HepG2 (cell line): Measurements from ENCODE around the gene EPS8. TPM values are rescaled to one million over a fixed set of nuclear protein-coding genes. Genes with fewer than 3 reads are reported as not detected.
A peak's percentile ranks its signal among the peaks of the same experiment; 100 is the strongest.

Experiments
- CBX2 ChIP-seq, 2 experiments: fragments of 200-600 bp in 1 of 2; sonication (generic); formaldehyde crosslinking in 1 of 2; IDR thresholded peaks; 2 replicates each; pipeline versions ENCODE4 v1.7.0 to v1.8.1; 2018 to 2022; ENCODE audit warnings: low read depth in 2 of 2, low read length in 1 of 2, mild to moderate bottlenecking in 1 of 2, missing genetic modification reagents in 1 of 2
- ETV5 ChIP-seq: IDR thresholded peaks from 2 replicates; pipeline ENCODE4 v1.6.1; 2018; ENCODE audit warnings: missing biosample characterization, missing genetic modification reagents, inconsistent platforms, borderline replicate concordance
- EZH2 ChIP-seq: conservative IDR thresholded peaks from 2 replicates; pipeline ENCODE4 v1.6.1; 2012; ENCODE audit warnings: mild to moderate bottlenecking, low read depth, low read length, moderate library complexity
- JARID2 ChIP-seq: sonication (generic); formaldehyde crosslinking; IDR thresholded peaks from 2 replicates; pipeline ENCODE4 v1.8.1; 2023; ENCODE audit warnings: missing genetic modification reagents, inconsistent platforms; ENCODE audit not compliant: insufficient replicate concordance
- LCORL ChIP-seq, 2 experiments: fragments of 450-650 bp in 1 of 2; sonication (generic) in 1 of 2; formaldehyde crosslinking in 1 of 2; IDR thresholded peaks; 2 replicates each; pipeline versions ENCODE4 v1.5.0 to v1.6.1; 2017 to 2020; ENCODE audit warnings: antibody characterized with exemption in 1 of 2, missing genetic modification reagents in 1 of 2
- MXI1 ChIP-seq: IDR thresholded peaks from 3 replicates; pipeline ENCODE4 v1.6.1; 2012; ENCODE audit warnings: low read depth, low read length, inconsistent platforms, borderline replicate concordance
- PHB2 ChIP-seq: fragments of 450-650 bp; IDR thresholded peaks from 2 replicates; pipeline ENCODE4 v1.6.1; 2018; ENCODE audit not compliant: partially characterized antibody
- PHF5A ChIP-seq: IDR thresholded peaks from one replicate; pipeline ENCODE4 v1.6.1; 2018; ENCODE audit warnings: low read depth, missing genetic modification reagents; ENCODE audit not compliant: unreplicated experiment
- RBFOX2 ChIP-seq: fragments of 200-400 bp; formaldehyde crosslinking; IDR thresholded peaks from 2 replicates; pipeline ENCODE4 v1.6.1; 2017; ENCODE audit warnings: low read depth, mild to moderate bottlenecking, low read length
- SNAPC2 ChIP-seq: sonication (generic); formaldehyde crosslinking; IDR thresholded peaks from 2 replicates; pipeline ENCODE4 v1.8.1; 2022; ENCODE audit warnings: mild to moderate bottlenecking, missing genetic modification reagents
- SOX13 ChIP-seq, 3 experiments: fragments of 450-650 bp in 1 of 3; sonication (generic) in 1 of 3; formaldehyde crosslinking in 1 of 3; IDR thresholded peaks in 2 of 3; conservative IDR thresholded peaks in 1 of 3; 2 replicates each; pipeline versions ENCODE4 v1.5.0 to v1.6.1; 2016 to 2020; ENCODE audit warnings: antibody characterized with exemption in 1 of 3, mild to moderate bottlenecking in 1 of 3, missing compliant biosample characterization in 1 of 3, missing genetic modification reagents in 1 of 3, moderate library complexity in 1 of 3
- SRSF9 ChIP-seq: fragments of 200-400 bp; formaldehyde crosslinking; IDR thresholded peaks from 2 replicates; pipeline ENCODE4 v1.6.1; 2018; ENCODE audit warnings: borderline replicate concordance, mild to moderate bottlenecking, low read depth, low read length; ENCODE audit not compliant: insufficient read depth, poor library complexity, severe bottlenecking
- SSRP1 ChIP-seq: IDR thresholded peaks from 2 replicates; pipeline ENCODE4 v1.6.1; 2016; ENCODE audit warnings: control low read depth
- ZNF121 ChIP-seq: sonication (generic); formaldehyde crosslinking; IDR thresholded peaks from 2 replicates; pipeline ENCODE4 v1.5.0; 2020; ENCODE audit warnings: mild to moderate bottlenecking, missing genetic modification reagents
- ZNF550 ChIP-seq: sonication (generic); formaldehyde crosslinking; IDR thresholded peaks from 2 replicates; pipeline ENCODE4 v1.4.0; 2020; ENCODE audit warnings: mild to moderate bottlenecking, missing genetic modification reagents, borderline replicate concordance
- ZNF772 ChIP-seq: sonication (generic); formaldehyde crosslinking; IDR thresholded peaks from 2 replicates; pipeline ENCODE4 v1.5.0; 2020; ENCODE audit warnings: mild to moderate bottlenecking, missing genetic modification reagents
- polyA plus RNA-seq, 8 experiments: library from polyadenylated mRNA; depleted of rRNA in 3 of 8; stranded (reverse) in 7 of 8; unstranded in 1 of 8; fragments of >200 nt; fragmentation: Illumina TruSeq in 4 of 8; extraction: Trizol in 4 of 8; gene quantifications; 2 replicates each; pipeline versions ENCODE4 v1.2.1 to v1.2.3, GENCODE V29; 2011 to 2016; ENCODE audit warnings: low read depth in 4 of 8, missing spikeins in 1 of 8, mixed read lengths in 1 of 8; ENCODE audit not compliant: insufficient read depth in 1 of 8
- total RNA-seq, 5 experiments: library from RNA; depleted of rRNA; stranded (reverse); fragments of >200 nt; fragmentation: Illumina TruSeq; extraction: Trizol; gene quantifications; 2 replicates each; pipeline ENCODE4 v1.2.3, GENCODE V29; 2016; ENCODE audit warnings: low read depth in 1 of 5
- TF ChIP-seq, protein P1 (sequence below): sonication (generic); formaldehyde crosslinking; IDR thresholded peaks from 2 replicates; pipeline ENCODE4 v1.5.0; 2020; ENCODE audit warnings: mild to moderate bottlenecking, missing genetic modification reagents
- TF ChIP-seq, protein P2 (sequence below): sonication (generic); formaldehyde crosslinking; conservative IDR thresholded peaks from 2 replicates; pipeline ENCODE4 v1.8.0; 2022; ENCODE audit warnings: mild to moderate bottlenecking, moderate library complexity, missing genetic modification reagents
- TF ChIP-seq, protein P3 (sequence below): sonication (generic); formaldehyde crosslinking; IDR thresholded peaks from 2 replicates; pipeline ENCODE4 v1.5.0; 2020; ENCODE audit warnings: mild to moderate bottlenecking, low read depth, missing genetic modification reagents, borderline replicate concordance
- TF ChIP-seq, protein P4 (sequence below): sonication (generic); formaldehyde crosslinking; IDR thresholded peaks from 2 replicates; pipeline ENCODE4 v1.8.0; 2022; ENCODE audit warnings: mild to moderate bottlenecking, missing genetic modification reagents, moderate library complexity
- TF ChIP-seq, protein P5 (sequence below): IDR thresholded peaks from 2 replicates; pipeline ENCODE4 v1.6.1; 2016; ENCODE audit warnings: low read depth, borderline replicate concordance

The EPS8 gene
- total and polyA plus RNA-seq, 2 of the 13 experiments (the other 11 are each of a cell fraction or from before 2014, with no cell fraction given) = 37.1 to 43.4 TPM

DNA sequence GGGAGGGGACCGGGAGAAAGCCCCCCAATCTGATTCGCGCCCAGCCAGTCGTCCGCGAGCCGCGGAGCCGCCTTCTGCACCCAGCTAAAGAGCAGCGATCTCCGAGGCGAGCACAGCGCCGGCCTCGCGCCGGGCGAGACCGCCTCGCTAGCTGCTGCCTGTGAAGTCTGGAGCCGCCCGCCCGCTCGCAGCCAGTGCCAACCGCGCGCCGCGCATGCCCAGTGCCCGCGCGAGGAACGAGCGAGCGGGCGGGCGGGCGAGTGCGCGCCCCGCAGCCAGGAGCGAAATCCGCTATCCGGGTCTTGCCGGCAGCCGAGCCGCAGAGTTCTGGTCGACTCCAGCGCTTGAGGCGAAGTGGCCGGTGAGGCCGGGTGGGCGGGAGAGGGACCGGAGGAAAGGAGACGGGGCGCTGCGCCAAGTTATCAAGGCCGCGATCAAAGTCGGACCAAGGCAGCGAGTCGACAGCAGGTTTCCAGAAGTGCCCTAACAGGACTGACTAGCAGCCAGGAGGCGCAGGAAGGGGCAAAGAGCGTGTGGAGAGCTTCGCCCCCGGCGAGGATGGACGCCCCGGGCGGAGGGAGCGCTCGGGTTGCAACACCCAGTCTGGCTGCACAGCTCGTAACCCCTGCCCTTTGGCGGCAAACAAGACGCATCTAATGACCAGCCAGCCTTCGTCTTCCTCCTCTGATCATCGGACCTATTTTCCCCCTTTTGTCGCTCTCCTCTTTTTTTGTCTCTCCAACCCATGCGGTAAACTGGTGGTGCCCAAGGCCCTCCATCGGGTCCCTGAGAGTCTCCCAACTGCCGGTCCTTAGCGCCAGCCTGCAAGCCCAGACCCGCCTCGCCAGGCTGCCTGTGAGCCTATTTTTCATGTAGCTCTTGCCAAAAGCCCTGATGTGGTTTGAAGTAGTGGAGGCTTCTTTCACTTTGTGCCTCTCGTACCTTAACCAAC is at the start of gene EPS8 (continued):
- TF ChIP-seq, protein P1, sequence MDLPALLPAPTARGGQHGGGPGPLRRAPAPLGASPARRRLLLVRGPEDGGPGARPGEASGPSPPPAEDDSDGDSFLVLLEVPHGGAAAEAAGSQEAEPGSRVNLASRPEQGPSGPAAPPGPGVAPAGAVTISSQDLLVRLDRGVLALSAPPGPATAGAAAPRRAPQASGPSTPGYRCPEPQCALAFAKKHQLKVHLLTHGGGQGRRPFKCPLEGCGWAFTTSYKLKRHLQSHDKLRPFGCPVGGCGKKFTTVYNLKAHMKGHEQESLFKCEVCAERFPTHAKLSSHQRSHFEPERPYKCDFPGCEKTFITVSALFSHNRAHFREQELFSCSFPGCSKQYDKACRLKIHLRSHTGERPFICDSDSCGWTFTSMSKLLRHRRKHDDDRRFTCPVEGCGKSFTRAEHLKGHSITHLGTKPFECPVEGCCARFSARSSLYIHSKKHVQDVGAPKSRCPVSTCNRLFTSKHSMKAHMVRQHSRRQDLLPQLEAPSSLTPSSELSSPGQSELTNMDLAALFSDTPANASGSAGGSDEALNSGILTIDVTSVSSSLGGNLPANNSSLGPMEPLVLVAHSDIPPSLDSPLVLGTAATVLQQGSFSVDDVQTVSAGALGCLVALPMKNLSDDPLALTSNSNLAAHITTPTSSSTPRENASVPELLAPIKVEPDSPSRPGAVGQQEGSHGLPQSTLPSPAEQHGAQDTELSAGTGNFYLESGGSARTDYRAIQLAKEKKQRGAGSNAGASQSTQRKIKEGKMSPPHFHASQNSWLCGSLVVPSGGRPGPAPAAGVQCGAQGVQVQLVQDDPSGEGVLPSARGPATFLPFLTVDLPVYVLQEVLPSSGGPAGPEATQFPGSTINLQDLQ (CRISPR knock-in tag) = peak; percentile 56
- TF ChIP-seq SRSF9 (no peak), ZNF121 (peak; percentile 58; the same call in 1 of the 2 replicates), SSRP1 (CRISPR knock-in tag) (no peak), PHF5A (CRISPR knock-in tag) (peak; percentile 81), ETV5 (peak; percentile 32; the same call in 1 of the 2 replicates), RBFOX2 (peak; percentile 98), EZH2 (no peak), LCORL (IDR thresholded peaks at IDR 0.05) (no peak), LCORL (CRISPR knock-in tag; IDR thresholded peaks at IDR 0.05) (peak; percentile 45; the same call in 1 of the 2 replicates), ZNF772 (CRISPR knock-in tag) (peak; percentile 92), SOX13 (IDR thresholded peaks at IDR 0.05) (no peak), SOX13 (CRISPR knock-in tag; conservative IDR thresholded peaks at IDR 0.05 in 1 of 2, IDR thresholded peaks at IDR 0.05 in 1 of 2) (peak in 1 of 2 experiments; percentile 37; a peak in 2 of 4 replicates), CBX2 (IDR thresholded peaks at IDR 0.05; ENCODE audit: low read depth, low read length) (no peak), CBX2 (CRISPR knock-in tag; IDR thresholded peaks at IDR 0.05; ENCODE audit: low read depth) (0 out of 2 replicates have a peak, but pooled peaks have one; percentile 43), SNAPC2 (peak; percentile 91), JARID2 (no peak), ZNF550 (CRISPR knock-in tag) (no peak), PHB2 (no peak), MXI1 (peak; percentile 65; the same call in 1 of the 3 replicates)
- TF ChIP-seq, protein P2, sequence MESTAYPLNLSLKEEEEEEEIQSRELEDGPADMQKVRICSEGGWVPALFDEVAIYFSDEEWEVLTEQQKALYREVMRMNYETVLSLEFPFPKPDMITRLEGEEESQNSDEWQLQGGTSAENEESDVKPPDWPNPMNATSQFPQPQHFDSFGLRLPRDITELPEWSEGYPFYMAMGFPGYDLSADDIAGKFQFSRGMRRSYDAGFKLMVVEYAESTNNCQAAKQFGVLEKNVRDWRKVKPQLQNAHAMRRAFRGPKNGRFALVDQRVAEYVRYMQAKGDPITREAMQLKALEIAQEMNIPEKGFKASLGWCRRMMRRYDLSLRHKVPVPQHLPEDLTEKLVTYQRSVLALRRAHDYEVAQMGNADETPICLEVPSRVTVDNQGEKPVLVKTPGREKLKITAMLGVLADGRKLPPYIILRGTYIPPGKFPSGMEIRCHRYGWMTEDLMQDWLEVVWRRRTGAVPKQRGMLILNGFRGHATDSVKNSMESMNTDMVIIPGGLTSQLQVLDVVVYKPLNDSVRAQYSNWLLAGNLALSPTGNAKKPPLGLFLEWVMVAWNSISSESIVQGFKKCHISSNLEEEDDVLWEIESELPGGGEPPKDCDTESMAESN (CRISPR knock-in tag) = peak; percentile 98
- TF ChIP-seq, protein P3, sequence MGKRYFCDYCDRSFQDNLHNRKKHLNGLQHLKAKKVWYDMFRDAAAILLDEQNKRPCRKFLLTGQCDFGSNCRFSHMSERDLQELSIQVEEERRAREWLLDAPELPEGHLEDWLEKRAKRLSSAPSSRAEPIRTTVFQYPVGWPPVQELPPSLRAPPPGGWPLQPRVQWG (CRISPR knock-in tag) = no peak
- TF ChIP-seq, protein P4, sequence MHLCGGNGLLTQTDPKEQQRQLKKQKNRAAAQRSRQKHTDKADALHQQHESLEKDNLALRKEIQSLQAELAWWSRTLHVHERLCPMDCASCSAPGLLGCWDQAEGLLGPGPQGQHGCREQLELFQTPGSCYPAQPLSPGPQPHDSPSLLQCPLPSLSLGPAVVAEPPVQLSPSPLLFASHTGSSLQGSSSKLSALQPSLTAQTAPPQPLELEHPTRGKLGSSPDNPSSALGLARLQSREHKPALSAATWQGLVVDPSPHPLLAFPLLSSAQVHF (CRISPR knock-in tag) = peak; percentile 92
- TF ChIP-seq, protein P5, sequence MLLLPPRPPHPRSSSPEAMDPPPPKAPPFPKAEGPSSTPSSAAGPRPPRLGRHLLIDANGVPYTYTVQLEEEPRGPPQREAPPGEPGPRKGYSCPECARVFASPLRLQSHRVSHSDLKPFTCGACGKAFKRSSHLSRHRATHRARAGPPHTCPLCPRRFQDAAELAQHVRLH (CRISPR knock-in tag) = peak; percentile 81
